ENCODE measurements around the gene GALT.

DNA sequence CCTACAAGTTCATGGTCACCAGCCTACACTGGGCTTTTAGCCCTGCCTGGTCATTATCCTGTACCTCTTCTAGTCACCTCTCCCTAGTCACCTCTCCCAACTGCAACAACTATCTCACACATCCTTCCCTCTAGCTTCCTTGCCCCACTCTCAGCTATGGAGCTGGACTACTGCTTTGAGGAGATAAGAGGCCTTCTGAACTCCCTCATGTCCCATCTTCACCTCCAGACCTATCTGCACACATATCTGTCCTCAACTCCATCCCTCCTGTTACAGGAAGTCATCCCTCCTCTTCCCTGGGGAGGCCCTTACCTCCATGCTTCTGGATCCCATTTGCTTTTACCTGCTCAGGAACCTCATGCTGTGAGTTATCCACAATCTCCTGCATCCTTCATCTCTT, 40.3 kb upstream of the GALT start:
- TF ChIP-seq, protein P1, sequence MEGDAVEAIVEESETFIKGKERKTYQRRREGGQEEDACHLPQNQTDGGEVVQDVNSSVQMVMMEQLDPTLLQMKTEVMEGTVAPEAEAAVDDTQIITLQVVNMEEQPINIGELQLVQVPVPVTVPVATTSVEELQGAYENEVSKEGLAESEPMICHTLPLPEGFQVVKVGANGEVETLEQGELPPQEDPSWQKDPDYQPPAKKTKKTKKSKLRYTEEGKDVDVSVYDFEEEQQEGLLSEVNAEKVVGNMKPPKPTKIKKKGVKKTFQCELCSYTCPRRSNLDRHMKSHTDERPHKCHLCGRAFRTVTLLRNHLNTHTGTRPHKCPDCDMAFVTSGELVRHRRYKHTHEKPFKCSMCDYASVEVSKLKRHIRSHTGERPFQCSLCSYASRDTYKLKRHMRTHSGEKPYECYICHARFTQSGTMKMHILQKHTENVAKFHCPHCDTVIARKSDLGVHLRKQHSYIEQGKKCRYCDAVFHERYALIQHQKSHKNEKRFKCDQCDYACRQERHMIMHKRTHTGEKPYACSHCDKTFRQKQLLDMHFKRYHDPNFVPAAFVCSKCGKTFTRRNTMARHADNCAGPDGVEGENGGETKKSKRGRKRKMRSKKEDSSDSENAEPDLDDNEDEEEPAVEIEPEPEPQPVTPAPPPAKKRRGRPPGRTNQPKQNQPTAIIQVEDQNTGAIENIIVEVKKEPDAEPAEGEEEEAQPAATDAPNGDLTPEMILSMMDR (IDR thresholded peaks at IDR 0.05; ENCODE audit: insufficient read depth, low read length, poor library complexity, severe bottlenecking) = no peak
- TF ChIP-seq EZH2phosphoT487 (conservative IDR thresholded peaks at IDR 0.05; ENCODE audit: low read length) = no peak
